SK-N-SH (cell line): ENCODE data around the gene TMEM87B.

Experiments
- CHD2 ChIP-seq: fragments of 150-350 bp; IDR thresholded peaks from 2 replicates; pipeline ENCODE4 v1.6.1; 2018; ENCODE audit warnings: low read length; ENCODE audit not compliant: partially characterized antibody
- CTCF ChIP-seq: fragments of 200-600 bp; sonication (generic); IDR thresholded peaks from 2 replicates; pipeline ENCODE4 v1.6.1; 2017; ENCODE audit warnings: antibody characterized with exemption, mild to moderate bottlenecking, moderate library complexity
- EP300 ChIP-seq, 2 experiments: IDR thresholded peaks; 2 replicates each; pipeline versions ENCODE4 v1.4.0 to v1.6.1; 2012; ENCODE audit warnings: borderline replicate concordance in 1 of 2, low read depth in 1 of 2, low read length in 1 of 2
- FOXJ3 ChIP-seq: sonication (generic); formaldehyde crosslinking; IDR thresholded peaks from 2 replicates; pipeline ENCODE4 v1.5.1; 2020; ENCODE audit warnings: mild to moderate bottlenecking, missing genetic modification reagents
- IRF3 ChIP-seq: fragments of 150-350 bp; IDR thresholded peaks from 2 replicates; pipeline ENCODE4 v1.6.1; 2016; ENCODE audit warnings: mild to moderate bottlenecking, low read depth, low read length
- RAD21 ChIP-seq: IDR thresholded peaks from 2 replicates; pipeline ENCODE4 v1.6.1; 2012; ENCODE audit warnings: mild to moderate bottlenecking, low read length
- REST ChIP-seq: IDR thresholded peaks from 2 replicates; pipeline ENCODE4 v1.6.1; 2012; ENCODE audit warnings: mild to moderate bottlenecking, low read depth, low read length, moderate library complexity
- RXRA ChIP-seq: IDR thresholded peaks from 2 replicates; pipeline ENCODE4 v1.4.0; 2012; ENCODE audit warnings: low read depth, mild to moderate bottlenecking, borderline replicate concordance
- TAF1 ChIP-seq: IDR thresholded peaks from 2 replicates; pipeline ENCODE4 v1.6.1; 2012; ENCODE audit warnings: low read depth, mild to moderate bottlenecking, low read length, moderate library complexity, borderline replicate concordance
- USF2 ChIP-seq: fragments of 150-350 bp; IDR thresholded peaks from 2 replicates; pipeline ENCODE4 v1.6.1; 2017; ENCODE audit warnings: antibody characterized with exemption, low read length, low read depth, borderline replicate concordance

DNA sequence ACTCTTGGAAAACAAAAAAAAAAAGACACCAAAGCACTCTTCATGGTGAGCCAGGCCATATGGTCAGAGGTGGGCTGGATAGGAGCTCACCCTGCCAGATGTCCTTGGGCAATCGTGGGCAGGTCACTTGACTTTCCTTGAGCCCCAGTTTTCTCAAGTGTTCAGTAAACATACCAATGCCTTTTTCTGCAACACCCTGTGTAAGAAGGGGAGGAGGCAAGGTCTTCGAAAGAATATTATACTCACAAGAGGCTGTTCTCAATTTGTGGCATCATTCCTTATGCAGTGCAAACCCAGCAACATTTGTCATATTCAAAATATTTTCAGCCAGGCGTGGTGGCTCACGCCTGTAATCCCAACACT, 22.9 kb upstream of the TMEM87B start:
- TF ChIP-seq CTCF (no peak), TAF1 (no peak), RXRA (no peak), IRF3 (no peak), RAD21 (no peak), REST (no peak), CHD2 (no peak), EP300 (IDR thresholded peaks at IDR 0.05; ENCODE audit: borderline replicate concordance in 1 of 2, low read depth in 1 of 2, low read length in 1 of 2) (no peak), USF2 (no peak), FOXJ3 (CRISPR knock-in tag) (no peak)
